Neural crest cell (in vitro differentiated cells): ENCODE results near the gene AGBL4. TPM values are rescaled to one million over a fixed set of nuclear protein-coding genes. Genes with fewer than 3 reads are reported as not detected.

Experiments
- DNase-seq: peaks from one replicate; pipeline ENCODE4 v3.0.0; 2021; ENCODE audit warnings: low read depth, mixed read lengths, low spot score
- H3K27ac Mint-ChIP-seq: one replicate; pipeline ENCODE4 v1.8.0; 2021; ENCODE audit warnings: mild to moderate bottlenecking, mixed read lengths; ENCODE audit not compliant: unreplicated experiment
- H3K27me3 Mint-ChIP-seq: 2 replicates; pipeline ENCODE4 v1.8.0; 2021; ENCODE audit warnings: low read depth, mild to moderate bottlenecking, mixed read lengths
- H3K36me3 Mint-ChIP-seq: 2 replicates; pipeline ENCODE4 v1.8.0; 2021; ENCODE audit warnings: low read depth, mild to moderate bottlenecking, mixed read lengths
- H3K4me1 Mint-ChIP-seq: 2 replicates; pipeline ENCODE4 v1.8.0; 2021; ENCODE audit warnings: mixed read lengths
- H3K4me3 Mint-ChIP-seq: one replicate; pipeline ENCODE4 v1.8.0; 2021; ENCODE audit warnings: mild to moderate bottlenecking, mixed read lengths
- H3K9me3 Mint-ChIP-seq: 2 replicates; pipeline ENCODE4 v1.8.0; 2021; ENCODE audit warnings: mixed read lengths
- CTCF ChIP-seq: fragments of 200-600 bp; sonication (generic); conservative IDR thresholded peaks from 2 replicates; pipeline ENCODE4 v1.5.0; 2021; ENCODE audit warnings: antibody characterized with exemption, mild to moderate bottlenecking
- total RNA-seq: library from RNA; stranded (reverse); gene quantifications from 2 replicates; pipeline ENCODE4 v1.2.1, GENCODE V29; 2021

AGBL4 gene
- total RNA-seq, 1 donor from 2014 or later, result 0.09 TPM

- Mint-ChIP-seq H3K36me3 (no peaks in the 10 kb centered on the region), H3K9me3 (no peaks in the 10 kb centered on the region), H3K27ac (no peak overlapping the region), H3K4me3 (no peak overlapping the region), H3K27me3 (no peaks in the 10 kb centered on the region), H3K4me1 (peaks cover 9% of the 10 kb centered on the region)
- no peak for TF ChIP-seq CTCF
- no peak for DNase-seq
Observed at GRCh38 chr1:48592330-48592729, 1431.4 kb downstream of the AGBL4 start.

- Mint-ChIP-seq H3K9me3 (no peaks in the 10 kb centered on the region), H3K27ac (no peak overlapping the region), H3K4me1 (peaks cover 7% of the 10 kb centered on the region), H3K36me3 (no peaks in the 10 kb centered on the region), H3K4me3 (no peak overlapping the region), H3K27me3 (peaks cover 8% of the 10 kb centered on the region)
- TF ChIP-seq CTCF, result no peak
- no peak for DNase-seq
Observed at GRCh38 chr1:48591181-48591580, 1432.6 kb downstream of the AGBL4 start.

- no peak overlapping the region for H3K27ac Mint-ChIP-seq
- no peaks in the 10 kb centered on the region for H3K9me3 Mint-ChIP-seq
- H3K4me3 Mint-ChIP-seq, result no peak overlapping the region
- H3K36me3 Mint-ChIP-seq, result no peaks in the 10 kb centered on the region
- no peak for DNase-seq
- H3K4me1 Mint-ChIP-seq, result no peaks in the 10 kb centered on the region
- TF ChIP-seq CTCF, result no peak
- H3K27me3 Mint-ChIP-seq, result peaks cover 17% of the 10 kb centered on the region
Observed at GRCh38 chr1:48588061-48588460, 1435.7 kb downstream of the AGBL4 start.

- no peak overlapping the region for H3K27ac Mint-ChIP-seq
- no peaks in the 10 kb centered on the region for H3K4me1 Mint-ChIP-seq
- DNase-seq, result no peak
- no peak overlapping the region for H3K4me3 Mint-ChIP-seq
- H3K9me3 Mint-ChIP-seq, result peaks cover 2% of the 10 kb centered on the region
- no peaks in the 10 kb centered on the region for H3K36me3 Mint-ChIP-seq
- TF ChIP-seq CTCF, result no peak
- peaks cover 17% of the 10 kb centered on the region for H3K27me3 Mint-ChIP-seq
Observed at GRCh38 chr1:48582408-48582807, 1441.3 kb downstream of the AGBL4 start.

GRCh38 chr1:48581270-48581669 lies 1442.5 kb downstream of the AGBL4 start:
- TF ChIP-seq CTCF, result no peak
- Mint-ChIP-seq H3K4me3 (no peak overlapping the region), H3K4me1 (no peaks in the 10 kb centered on the region), H3K36me3 (no peaks in the 10 kb centered on the region), H3K27ac (no peak overlapping the region), H3K27me3 (peaks cover 10% of the 10 kb centered on the region), H3K9me3 (peaks cover 2% of the 10 kb centered on the region)
- no peak for DNase-seq

- no peak for DNase-seq
- peaks cover 2% of the 10 kb centered on the region for H3K9me3 Mint-ChIP-seq
- H3K4me1 Mint-ChIP-seq, result no peaks in the 10 kb centered on the region
- no peak for TF ChIP-seq CTCF
- H3K36me3 Mint-ChIP-seq, result no peaks in the 10 kb centered on the region
- H3K4me3 Mint-ChIP-seq, result no peak overlapping the region
- peaks cover 2% of the 10 kb centered on the region for H3K27me3 Mint-ChIP-seq
- no peak overlapping the region for H3K27ac Mint-ChIP-seq
Observed at GRCh38 chr1:48576565-48576964, 1447.2 kb downstream of the AGBL4 start.
